CD4-positive, alpha-beta T cell treated with Interferon alpha-2 for 1 hour (primary cell): ENCODE data around the gene WDR27.

ENCODE experiments used
- DNase-seq, 2 donors: peaks; one replicate each; pipeline ENCODE4 v3.0.0-alpha.2; 2020 to 2022

WDR27 gene

DNA sequence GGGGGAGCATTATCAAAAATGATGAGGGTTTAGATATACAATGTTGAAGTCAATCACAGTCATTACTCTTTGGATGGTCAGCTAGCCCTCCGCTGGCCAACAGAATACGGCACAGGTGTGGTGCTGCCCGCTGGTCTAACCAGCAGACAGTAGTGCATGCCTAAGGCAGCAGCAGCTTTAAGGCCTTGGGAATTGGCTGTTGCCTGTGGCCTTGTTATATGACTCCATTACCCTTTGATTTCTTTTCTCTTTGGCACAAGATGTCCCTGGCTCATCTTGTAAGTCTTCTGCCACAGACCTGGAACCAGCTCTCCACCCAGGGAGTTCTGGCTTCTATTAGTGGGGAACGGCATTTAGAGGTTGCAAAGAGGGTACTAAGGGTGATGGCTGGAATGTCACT lies 110.2 kb downstream of the WDR27 start:
- DNase-seq, result no peak

DNA sequence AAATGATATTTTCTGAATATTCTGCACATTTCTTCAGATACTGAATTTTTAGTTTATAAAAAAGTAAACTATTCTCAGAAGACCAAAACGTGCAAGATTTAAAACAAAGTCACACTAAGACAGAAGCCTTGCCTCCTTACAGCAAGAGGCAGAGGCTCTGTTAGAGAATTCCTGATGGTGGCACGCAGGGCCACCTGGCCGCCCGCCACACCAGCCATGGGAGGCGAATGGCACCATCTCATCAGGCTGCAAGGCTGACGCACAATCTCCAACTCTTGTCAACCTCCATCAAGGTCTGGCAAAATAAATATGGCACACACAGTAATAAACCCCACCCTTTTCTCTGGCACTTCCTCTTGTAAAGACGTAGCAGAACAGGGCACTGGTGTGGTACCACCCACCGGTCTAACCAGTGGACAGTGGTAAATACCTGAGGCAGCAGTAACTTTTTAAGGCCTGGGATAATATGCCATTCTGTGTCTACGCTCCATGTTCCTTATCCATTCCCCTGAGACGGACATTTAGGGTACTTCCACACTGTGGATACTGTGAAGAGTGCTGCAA lies 111.4 kb downstream of the WDR27 start:
- DNase-seq, result no peak

DNA sequence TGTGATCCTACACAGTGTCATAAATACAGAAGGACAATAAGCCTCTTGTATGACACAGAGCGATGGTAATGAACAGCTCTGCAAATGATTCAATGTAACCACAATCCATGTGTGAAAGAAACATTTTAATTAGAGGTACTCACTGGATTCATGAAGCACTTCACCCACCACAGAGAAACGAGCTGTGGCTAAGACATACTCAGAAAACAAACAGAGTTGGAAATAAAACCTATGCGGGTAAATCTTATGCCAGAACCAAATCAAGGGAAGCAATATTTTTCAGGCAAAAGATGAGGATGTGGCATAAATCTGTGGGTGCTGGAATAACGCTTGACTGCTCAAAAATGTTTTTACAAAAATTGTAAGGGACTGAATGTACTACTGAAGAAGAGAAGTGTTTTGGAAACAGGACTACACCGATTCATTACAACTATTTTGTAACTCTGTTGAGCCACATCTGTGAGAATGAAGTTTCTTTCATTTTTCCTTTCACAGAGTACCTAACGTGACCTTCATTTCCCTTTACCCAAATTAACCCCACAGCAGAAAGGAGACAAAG lies 112.1 kb downstream of the WDR27 start:
- no peak for DNase-seq

DNA sequence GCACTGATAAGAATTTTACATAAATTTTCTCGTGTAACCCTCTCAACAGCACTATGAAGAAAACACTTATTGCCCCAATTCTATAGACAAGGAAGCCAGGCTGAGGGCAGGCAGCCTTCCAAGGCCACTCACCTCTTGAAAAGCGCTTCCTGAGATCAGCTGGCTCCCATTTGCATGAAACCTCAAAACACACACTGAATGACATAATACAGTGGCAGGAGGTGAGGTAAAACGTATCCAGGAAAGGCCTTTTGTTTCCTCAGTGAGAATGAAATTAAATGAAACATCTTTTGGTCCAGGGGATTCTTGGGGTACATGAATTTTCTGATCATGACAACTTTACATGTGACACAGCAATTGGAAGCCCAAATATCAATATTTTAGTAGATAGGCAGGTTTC lies 112.5 kb downstream of the WDR27 start:
- DNase-seq, result peak; percentile 15 to 34

DNA sequence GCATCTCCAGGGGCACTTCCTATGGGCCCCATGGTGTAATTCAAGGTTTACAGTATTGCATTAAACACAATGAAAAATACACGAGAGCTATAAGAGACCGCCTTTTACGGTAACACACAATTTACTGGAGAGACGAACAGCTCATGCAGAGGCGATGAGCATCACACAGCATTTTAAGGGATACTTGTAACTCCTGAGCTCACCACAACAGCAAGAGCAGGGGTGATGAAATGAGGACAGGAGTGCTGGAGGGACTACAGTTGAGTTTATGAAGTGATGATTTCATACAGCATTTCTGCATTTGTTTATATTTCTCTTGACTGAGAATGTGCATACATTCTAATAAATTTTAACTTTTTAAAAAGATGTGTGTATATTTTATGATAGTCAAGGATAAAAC lies 113.9 kb downstream of the WDR27 start:
- no peak for DNase-seq

DNA sequence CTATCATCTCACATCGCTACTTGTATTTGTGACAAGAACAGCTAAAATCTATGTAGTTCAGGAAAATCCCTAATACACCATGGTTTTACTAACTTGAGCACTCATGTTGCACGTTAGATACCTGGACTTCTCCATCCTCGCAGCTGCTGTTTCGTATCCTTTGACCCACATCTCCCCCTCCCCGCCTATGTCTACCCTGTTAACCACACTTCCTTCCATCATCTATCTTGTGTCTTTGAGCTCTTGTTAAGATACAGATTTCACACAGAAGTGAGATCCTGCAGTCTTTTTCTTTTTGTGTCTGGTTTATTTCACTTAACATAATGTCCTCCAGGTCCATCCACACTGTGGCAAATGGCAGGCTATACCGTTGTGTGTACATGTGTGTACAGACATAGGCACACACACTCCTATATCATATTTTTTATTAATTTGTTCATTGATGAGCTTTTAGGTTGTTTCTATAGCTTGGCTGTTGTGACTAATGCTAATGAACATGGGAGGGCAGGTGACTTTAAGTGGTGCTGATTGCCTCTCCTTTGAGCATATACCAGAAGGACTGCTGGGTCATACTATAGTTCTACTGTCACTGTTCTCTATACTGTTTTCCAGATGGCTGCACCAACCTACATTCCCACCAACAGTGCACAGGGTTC lies 117.8 kb downstream of the WDR27 start:
- DNase-seq, result peak in 1 of 2 donors; percentile 33

DNA sequence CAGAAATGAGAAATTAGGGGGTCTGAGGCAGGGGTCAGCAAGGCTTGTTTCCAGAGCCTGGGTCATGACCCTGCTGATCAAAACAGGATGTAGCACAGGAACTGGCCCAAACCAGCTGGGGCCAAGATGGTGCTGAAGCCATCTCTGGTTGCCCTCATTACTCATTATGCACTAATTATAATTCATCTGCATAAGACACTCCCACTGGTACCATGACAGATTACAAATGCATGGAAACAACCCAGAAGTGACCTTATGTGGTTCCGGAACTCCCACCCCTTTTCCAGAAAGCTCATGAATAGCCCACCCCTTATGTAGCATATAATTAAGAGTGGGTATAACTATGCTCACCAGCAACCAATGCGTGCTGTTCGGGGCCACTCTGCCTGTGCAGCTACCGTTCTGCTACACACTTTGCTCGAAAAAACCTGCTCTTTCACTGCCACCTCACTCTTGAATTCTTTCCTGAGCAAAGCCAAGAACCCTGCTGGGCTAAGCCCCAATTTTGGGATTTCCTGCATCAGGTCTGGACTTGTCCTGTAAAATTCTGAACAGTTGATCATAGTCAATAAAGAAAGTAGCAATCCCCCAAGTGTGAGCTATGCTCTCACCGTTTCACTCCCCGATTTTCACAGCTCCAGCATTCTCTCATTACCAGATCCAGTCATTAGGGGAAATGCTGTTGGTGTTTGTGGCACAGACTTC lies 122.3 kb downstream of the WDR27 start:
- no peak for DNase-seq

DNA sequence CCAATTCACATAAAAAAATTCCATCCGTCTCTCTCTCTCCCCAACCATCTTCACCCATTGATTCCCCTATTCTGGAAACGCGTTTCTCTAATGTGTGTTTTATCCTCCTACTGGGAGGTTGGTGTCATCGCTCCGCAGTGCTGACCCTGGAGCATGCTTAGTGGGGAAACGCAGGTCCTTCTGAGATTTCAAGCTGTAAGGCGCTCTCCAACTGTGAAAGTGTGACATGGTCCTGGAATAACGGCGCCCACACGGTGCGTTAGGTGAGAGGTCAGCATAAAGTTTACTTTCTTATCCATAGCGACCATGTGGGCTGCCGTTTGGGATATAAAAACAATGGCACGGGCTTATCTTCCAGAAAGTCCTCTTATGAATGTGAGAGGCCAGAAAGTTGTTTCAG lies 123.9 kb downstream of the WDR27 start:
- no peak for DNase-seq

DNA sequence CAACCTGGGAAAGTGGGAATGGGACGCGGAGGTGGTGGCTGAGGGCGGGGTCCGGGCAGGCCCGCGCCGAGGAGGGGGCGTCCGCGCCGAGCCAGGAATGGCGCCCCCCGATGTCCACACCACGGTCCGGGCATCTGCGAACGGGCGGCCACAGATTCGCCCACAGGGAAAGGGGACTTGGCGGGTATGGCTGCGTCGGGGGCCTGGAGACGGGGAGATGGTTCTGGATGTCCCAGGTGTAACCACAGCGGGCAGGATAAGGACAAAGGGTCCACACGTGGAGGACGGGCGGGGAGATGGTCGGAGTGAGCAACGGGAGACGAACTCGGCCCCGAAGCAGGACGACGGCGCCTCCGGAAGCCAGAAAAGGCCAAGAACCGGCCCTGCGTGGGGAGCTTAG lies 124.6 kb downstream of the WDR27 start:
- DNase-seq, result no peak

DNA sequence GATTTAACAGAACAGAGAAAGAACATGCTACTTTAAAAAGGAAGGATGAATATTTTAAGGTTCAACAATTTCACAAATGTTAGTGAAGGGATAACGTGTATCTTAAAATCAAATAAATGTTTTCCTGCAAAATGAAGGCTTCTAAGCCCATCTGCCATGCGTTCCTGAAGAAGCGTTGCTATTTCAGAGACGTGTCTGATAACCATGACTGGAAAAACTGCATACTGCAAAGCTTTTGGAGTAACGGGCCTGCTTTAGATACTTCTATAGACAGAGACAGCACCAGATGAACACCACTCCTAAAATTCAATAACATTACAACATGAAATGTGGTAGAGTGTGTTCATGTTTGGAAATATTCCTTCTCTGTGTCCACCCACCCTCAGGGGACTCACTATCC lies 126.0 kb downstream of the WDR27 start:
- DNase-seq, result no peak

DNA sequence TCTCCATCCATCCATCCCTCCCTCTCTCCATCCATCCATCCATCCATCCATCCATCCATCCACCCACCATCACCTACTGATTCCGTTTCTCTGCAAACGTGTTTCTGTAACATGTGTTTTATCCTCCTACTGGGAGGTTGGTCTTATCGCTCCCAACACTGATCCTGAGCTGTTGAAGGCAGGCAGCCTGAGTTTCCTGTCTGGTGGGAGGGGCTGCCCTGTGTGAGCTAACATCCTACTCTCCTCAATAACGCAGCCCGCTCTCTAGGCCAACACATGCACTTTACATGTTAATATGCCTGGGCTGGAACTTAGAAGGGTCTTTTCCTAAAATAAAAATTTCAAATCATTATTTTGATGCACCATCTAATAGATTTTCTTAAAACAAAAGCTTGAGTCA lies 126.5 kb downstream of the WDR27 start:
- DNase-seq, result no peak

DNA sequence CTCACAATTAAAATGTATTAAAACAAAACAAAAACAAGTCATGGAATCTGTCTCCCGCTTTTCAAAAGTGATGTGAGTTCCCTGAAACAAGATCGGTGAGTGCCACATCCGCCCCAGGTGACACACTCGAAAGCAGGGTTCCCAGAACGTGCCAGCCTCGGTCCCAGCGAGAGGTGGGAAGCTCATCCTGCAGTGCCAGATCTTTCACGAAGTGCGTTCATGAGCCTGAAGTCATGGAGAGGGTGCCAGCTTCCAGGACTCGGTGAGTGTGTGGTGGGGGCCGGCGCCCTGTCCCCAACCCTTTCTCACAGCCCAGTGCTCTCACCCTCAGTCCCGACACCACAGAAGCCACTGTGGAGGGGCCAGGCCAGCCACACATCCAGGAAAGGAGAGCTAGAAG lies 127.4 kb downstream of the WDR27 start:
- no peak for DNase-seq

DNA sequence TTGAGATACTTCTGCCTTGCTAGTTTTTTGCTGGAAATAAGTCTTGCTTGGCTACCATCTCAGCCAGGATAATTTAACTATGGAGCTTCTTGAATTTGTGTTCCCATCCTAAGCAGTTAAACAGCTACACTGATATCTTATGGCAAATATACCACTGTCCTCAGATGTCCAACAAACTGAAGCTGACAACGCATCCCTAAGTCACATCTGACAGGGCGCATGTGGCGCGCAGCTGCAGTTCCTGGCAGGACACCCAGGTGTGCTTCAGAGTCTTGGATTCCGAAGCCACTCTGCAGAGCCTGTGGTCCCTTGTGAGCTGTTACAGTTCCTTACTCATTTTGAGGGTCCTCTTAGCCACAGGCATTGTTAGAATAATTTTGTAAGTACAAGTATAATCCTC lies 127.9 kb downstream of the WDR27 start:
- DNase-seq, result no peak

DNA sequence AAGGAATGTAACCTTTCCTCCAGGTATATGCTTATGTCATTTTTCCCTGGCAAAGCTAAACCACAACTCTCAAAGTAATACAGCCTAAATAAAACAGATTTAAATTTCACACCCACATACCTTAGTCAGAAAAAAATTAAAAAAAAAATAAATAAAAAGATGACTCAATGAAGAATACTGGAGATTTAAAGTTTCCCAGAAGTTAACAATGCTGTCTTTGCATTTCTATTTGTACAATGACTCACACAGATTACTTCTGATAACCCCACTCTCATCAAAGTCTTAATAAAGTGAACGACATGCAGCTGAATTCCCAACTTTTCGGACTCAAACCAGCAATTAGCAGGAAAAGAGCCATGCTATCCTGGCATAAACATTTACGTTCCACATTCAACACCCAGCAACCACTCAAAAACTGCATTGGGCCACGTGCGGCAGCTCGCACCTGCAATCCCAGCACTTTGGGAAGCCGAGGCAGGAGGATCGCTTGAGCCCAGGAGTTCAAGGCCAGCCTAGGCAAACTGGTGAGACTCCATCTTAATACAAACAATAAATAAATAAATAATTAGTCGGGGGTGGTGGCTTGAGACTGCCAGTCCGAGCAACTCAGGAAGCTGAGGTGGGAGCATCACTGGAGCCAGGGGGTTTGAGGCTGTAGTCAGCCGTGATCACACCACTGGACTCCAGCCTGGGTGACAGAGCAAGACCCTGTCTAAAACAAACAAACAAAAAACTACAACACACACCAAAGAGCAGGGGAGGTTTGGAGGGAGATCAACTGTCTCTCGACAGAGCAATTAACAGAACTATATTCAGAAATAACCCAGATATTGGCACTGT lies 130.5 kb downstream of the WDR27 start:
- no peak for DNase-seq

DNA sequence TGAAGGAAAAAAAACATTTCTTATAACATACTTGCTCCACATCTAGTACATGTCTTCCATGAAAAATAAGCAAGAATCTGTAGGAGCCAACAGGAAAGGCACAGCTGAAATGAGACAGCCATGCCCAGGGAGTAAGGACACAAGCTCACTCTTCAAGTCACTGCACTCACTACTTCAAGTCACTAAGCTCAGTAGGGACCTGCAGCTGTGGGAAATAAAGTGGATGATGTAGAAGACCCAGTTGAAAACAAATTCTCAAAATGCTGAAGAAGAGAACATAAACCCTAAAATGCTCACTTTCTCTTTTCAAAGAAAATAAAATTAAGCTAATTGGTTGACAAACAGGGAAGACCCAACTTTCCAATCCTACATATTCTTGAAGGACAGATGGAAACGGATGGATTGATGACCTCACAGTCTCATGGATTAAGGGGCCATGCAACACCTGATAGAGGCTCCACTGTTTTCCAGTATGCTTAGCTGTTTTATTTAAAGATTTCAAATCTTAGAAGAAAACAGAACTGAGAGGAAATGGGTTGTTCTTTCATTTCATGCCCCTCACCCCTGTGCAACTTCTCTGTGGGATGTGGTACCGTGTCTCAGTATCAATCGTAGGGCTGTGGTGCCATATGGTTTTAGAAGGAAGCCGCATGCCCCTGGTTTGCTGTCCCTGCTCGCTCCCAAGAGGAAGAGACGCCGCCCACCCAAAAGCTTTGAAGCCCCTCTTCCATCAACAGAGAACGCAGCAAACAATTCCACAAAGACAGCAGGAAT lies 133.3 kb downstream of the WDR27 start:
- DNase-seq, result no peak

DNA sequence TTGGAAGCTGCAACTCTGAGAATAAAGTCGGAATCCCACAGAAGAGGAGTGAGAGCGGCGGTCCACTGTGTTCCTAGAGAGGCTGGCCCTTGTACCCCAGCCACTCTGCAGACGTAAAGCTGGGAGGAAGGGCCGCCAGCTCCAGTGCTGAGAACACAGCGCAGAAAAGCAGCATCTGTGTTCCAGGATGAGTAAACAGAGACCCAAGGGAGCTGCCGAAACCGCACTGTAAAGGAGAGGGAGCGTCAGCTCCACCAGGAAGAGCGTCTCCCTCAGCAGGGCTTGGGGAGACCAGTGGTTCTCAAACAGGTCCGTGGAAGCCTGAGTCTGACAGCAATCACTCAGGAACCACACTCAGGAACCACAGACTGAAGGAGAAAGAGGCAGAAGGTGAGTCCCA lies 134.0 kb downstream of the WDR27 start:
- DNase-seq, result no peak

DNA sequence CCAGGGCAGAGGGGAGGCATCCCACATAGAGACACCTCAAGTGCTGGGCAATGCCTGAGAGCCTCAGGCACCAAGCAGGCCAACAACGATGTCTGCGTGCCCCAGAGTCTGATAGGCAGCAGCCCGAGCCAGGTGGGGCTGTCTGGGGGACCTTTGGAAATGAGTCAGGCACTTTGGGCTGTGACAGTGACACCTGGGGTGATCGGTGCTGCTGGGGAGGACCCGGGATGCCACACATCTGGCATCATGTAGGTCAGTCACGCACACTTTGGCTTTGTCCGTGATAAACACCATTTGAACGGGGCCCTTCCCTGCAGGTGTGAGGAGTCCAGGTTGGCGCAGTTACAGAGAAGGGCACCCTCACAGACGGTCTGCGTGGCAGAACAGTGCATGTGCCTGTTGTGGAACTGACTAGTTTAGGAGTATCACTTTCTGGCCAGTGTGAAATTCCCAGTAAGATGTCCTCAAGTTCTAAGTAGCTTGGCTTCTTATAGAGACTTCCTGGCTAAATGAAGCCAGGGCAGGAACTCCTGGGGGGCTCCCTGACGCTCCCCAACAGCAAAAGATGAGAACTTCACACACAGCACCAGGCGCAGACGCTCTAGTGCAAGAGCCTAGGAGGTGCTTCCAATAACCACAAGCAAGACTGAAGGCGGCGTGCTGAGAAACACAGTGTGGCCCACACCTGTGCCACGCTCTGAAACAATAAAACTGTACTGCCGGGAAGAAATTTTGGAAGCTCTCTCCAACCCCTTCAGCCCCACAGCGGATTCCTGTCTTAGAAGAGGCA lies 134.7 kb downstream of the WDR27 start:
- no peak for DNase-seq

DNA sequence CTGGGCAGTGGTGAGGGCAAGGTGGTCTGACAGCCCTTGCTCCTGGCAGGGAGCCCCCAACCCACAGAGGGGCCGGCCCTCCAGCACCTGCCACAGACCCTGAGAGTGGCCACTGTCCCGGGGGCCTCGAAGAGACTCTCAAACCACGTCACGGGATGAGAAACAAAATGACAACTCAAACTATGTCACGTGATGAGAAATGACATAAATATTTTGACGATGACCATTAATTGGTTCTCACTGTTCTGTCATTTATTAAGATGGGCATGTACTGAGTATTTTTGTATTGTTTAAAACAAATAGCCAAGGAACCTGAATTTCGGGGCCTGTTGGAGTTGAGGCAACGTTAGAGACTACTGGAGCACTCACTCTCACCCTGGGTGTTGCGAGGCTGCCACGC lies 135.5 kb downstream of the WDR27 start:
- no peak for DNase-seq

DNA sequence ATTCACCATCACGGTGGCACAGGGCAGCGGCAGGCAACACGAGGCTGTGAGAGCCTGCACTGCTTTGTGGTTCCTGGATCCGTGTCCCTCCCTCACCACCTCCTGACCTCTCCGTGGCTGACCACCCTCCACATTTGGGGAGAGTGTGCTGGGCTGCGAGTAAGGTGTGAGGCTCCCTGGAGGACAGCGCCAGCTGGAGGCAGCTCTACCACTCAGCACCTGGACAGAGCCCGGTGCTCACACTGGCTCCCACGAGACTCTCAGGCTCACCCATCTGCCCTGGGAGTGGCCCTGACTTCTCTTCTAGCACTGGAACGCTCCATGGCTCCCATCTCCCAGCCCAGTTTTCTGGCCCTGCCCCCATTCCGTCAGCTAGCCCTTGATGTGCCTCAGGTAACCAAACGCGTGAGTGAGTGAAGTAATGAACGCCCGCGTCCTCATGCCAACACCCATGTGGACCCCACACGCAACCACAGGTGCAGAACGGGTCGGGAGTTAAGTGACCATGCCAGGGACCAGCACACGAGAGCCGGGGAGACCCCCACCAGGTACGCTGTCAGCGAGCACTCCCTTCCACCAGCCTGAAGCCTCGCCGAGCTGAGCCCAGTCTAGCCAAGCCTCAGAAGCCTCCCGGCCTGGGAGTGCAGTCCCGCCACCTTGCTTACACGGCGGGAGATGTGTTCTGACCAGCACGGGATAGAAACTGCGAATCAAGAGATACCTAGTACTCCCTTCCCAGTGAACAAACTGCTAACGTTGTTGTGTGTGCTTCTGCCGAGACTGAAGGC lies 137.2 kb downstream of the WDR27 start:
- DNase-seq, result no peak

DNA sequence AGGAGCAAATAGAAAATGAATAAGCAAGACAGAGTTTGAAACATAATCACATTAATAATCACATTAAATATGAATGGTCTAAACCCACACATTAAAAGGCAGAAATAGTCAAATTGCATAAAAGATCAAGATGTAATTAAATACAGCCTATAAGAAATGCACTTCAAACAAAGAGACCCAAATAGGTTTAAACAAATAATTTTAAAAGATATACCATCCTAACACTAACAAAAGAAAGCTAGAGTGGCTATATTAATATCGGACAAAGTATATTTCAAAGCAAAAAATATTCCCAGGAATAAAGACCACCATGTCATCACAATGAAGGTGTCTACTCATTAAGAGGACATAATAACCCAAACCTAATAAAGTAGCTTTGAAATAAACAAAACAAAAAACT lies 140.2 kb downstream of the WDR27 start:
- DNase-seq, result no peak

DNA sequence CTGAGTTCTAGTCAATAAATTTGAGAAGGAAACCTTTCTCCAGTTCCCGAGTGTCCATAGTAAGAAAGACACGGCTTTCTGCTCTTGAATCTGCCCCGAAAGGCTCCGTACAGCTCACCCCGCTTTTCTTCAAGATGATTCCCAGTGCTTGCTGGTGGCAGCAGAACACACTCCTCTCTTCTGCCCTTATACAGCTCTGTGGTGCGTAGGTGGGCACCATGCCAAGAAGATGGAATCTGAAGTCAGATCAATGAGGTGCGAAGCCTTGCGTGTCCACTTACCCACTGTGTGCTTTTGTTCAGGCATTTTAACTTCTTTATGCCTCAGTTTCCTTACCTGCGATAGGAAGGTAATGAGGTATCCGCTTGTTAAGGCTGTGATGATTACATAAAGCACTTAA lies 142.2 kb downstream of the WDR27 start:
- no peak for DNase-seq
